ENCODE results near the gene PCMT1. TPM values are rescaled to one million over a fixed set of nuclear protein-coding genes. Genes with fewer than 3 reads are reported as not detected.

Gene PCMT1
- total RNA-seq, 2 experiments from 2014 or later = 117 to 125 TPM

- no peak overlapping the region for H3K4me3 ChIP-seq (ENCODE audit: low read depth, low read length, poor library complexity, severe bottlenecking)
- TF ChIP-seq EZH2phosphoT487 (IDR thresholded peaks at IDR 0.05; ENCODE audit: borderline replicate concordance, low read depth, low read length) = no peak
- TF ChIP-seq, protein P1, sequence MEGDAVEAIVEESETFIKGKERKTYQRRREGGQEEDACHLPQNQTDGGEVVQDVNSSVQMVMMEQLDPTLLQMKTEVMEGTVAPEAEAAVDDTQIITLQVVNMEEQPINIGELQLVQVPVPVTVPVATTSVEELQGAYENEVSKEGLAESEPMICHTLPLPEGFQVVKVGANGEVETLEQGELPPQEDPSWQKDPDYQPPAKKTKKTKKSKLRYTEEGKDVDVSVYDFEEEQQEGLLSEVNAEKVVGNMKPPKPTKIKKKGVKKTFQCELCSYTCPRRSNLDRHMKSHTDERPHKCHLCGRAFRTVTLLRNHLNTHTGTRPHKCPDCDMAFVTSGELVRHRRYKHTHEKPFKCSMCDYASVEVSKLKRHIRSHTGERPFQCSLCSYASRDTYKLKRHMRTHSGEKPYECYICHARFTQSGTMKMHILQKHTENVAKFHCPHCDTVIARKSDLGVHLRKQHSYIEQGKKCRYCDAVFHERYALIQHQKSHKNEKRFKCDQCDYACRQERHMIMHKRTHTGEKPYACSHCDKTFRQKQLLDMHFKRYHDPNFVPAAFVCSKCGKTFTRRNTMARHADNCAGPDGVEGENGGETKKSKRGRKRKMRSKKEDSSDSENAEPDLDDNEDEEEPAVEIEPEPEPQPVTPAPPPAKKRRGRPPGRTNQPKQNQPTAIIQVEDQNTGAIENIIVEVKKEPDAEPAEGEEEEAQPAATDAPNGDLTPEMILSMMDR (conservative IDR thresholded peaks at IDR 0.05; ENCODE audit: low read length) = no peak
- CTCF ChIA-PET (ENCODE audit: unreplicated experiment) = no interaction called here
- peaks cover 17% of the 10 kb centered on the region for H3K4me1 ChIP-seq (ENCODE audit: insufficient read depth, low read length, poor library complexity, severe bottlenecking)
- DNase-seq (ENCODE audit: low spot score) = no peak
- no peaks in the 10 kb centered on the region for H3K79me2 ChIP-seq (ENCODE audit: insufficient read depth, low read depth, low read length)
- no peaks in the 10 kb centered on the region for H3K9me2 ChIP-seq (ENCODE audit: insufficient read depth, low read length)
- intact Hi-C loops (cut with micrococcal nuclease; ENCODE audit: unreplicated experiment) = no loop called here
- H2AFZ ChIP-seq (ENCODE audit: low read length) = no peak overlapping the region
- no TSS peak for BruUV-seq (replicated peaks)
- no peaks in the 10 kb centered on the region for H3K36me3 ChIP-seq (ENCODE audit: insufficient read depth, low read length)
- no peak overlapping the region for H3K4me2 ChIP-seq (ENCODE audit: low read length)
- H4K20me1 ChIP-seq (ENCODE audit: insufficient read depth, low read length) = no peaks in the 10 kb centered on the region
- no peaks in the 10 kb centered on the region for H3K9me3 ChIP-seq (ENCODE audit: low read length)
- no peak overlapping the region for H3K27ac ChIP-seq (ENCODE audit: low read depth, low read length, poor library complexity, severe bottlenecking)
- POLR2A ChIA-PET = no interaction called here
Measured at GRCh38 chr6:149856256-149856994, 106.9 kb downstream of the PCMT1 start.

GRCh38 chr6:149857541-149857940 lies 108.0 kb downstream of the PCMT1 start:
- Histone ChIP-seq H3K4me3 (ENCODE audit: low read depth, low read length, poor library complexity, severe bottlenecking) (no peak overlapping the region), H3K9me2 (ENCODE audit: insufficient read depth, low read length) (no peaks in the 10 kb centered on the region), H3K4me1 (ENCODE audit: insufficient read depth, low read length, poor library complexity, severe bottlenecking) (peaks cover 6% of the 10 kb centered on the region), H3K36me3 (ENCODE audit: insufficient read depth, low read length) (no peaks in the 10 kb centered on the region), H3K79me2 (ENCODE audit: insufficient read depth, low read depth, low read length) (no peaks in the 10 kb centered on the region), H2AFZ (ENCODE audit: low read length) (no peak overlapping the region), H3K9me3 (ENCODE audit: low read length) (no peaks in the 10 kb centered on the region), H4K20me1 (ENCODE audit: insufficient read depth, low read length) (no peaks in the 10 kb centered on the region), H3K4me2 (ENCODE audit: low read length) (no peak overlapping the region), H3K27ac (ENCODE audit: low read depth, low read length, poor library complexity, severe bottlenecking) (no peak overlapping the region)
- no peak for TF ChIP-seq EZH2phosphoT487 (IDR thresholded peaks at IDR 0.05; ENCODE audit: borderline replicate concordance, low read depth, low read length)
- TF ChIP-seq, protein P1 (conservative IDR thresholded peaks at IDR 0.05; ENCODE audit: low read length) = no peak
- no TSS peak for BruUV-seq (replicated peaks)
- POLR2A ChIA-PET = no interaction called here
- intact Hi-C loops (cut with micrococcal nuclease; ENCODE audit: unreplicated experiment) = no loop called here
- CTCF ChIA-PET (ENCODE audit: unreplicated experiment) = no interaction called here
- DNase-seq (ENCODE audit: low spot score) = no peak

GRCh38 chr6:149859368-149859767 lies 109.8 kb downstream of the PCMT1 start:
- ChIA-PET CTCF (ENCODE audit: unreplicated experiment) (no interaction called here), POLR2A (no interaction called here)
- Histone ChIP-seq H3K4me1 (ENCODE audit: insufficient read depth, low read length, poor library complexity, severe bottlenecking) (peaks cover 8% of the 10 kb centered on the region), H3K79me2 (ENCODE audit: insufficient read depth, low read depth, low read length) (no peaks in the 10 kb centered on the region), H3K36me3 (ENCODE audit: insufficient read depth, low read length) (no peaks in the 10 kb centered on the region), H3K9me2 (ENCODE audit: insufficient read depth, low read length) (no peaks in the 10 kb centered on the region), H3K27ac (ENCODE audit: low read depth, low read length, poor library complexity, severe bottlenecking) (no peak overlapping the region), H3K9me3 (ENCODE audit: low read length) (no peaks in the 10 kb centered on the region), H3K4me2 (ENCODE audit: low read length) (no peak overlapping the region), H4K20me1 (ENCODE audit: insufficient read depth, low read length) (no peaks in the 10 kb centered on the region), H3K4me3 (ENCODE audit: low read depth, low read length, poor library complexity, severe bottlenecking) (no peak overlapping the region), H2AFZ (ENCODE audit: low read length) (no peak overlapping the region)
- intact Hi-C loops (cut with micrococcal nuclease; ENCODE audit: unreplicated experiment) = no loop called here
- TF ChIP-seq, protein P1 (conservative IDR thresholded peaks at IDR 0.05; ENCODE audit: low read length) = no peak
- TF ChIP-seq EZH2phosphoT487 (IDR thresholded peaks at IDR 0.05; ENCODE audit: borderline replicate concordance, low read depth, low read length) = no peak
- no peak for DNase-seq (ENCODE audit: low spot score)
- BruUV-seq (replicated peaks) = no TSS peak

Data from OCI-LY7 (cell line).